Neural cell (in vitro differentiated cells): ENCODE results near the gene MT3.

Experiments
- CTCF ChIP-seq: fragments of 450-650 bp; IDR thresholded peaks from 2 replicates; pipeline ENCODE4 v1.5.1; 2014; ENCODE audit warnings: antibody characterized with exemption, mild to moderate bottlenecking, moderate library complexity; ENCODE audit not compliant: poor library complexity, severe bottlenecking
- EP300 ChIP-seq: fragments of 450-650 bp; conservative IDR thresholded peaks from 2 replicates; pipeline ENCODE4 v1.6.1; 2014; ENCODE audit warnings: antibody characterized with exemption, mild to moderate bottlenecking, moderate library complexity; ENCODE audit not compliant: poor library complexity, severe bottlenecking
- MXI1 ChIP-seq: fragments of 450-650 bp; conservative IDR thresholded peaks from 2 replicates; pipeline ENCODE4 v1.6.1; 2014; ENCODE audit warnings: antibody characterized with exemption, mild to moderate bottlenecking; ENCODE audit not compliant: poor library complexity, severe bottlenecking
- POLR2AphosphoS5 ChIP-seq: IDR thresholded peaks from 2 replicates; pipeline ENCODE4 v1.6.1; 2012
- SMC3 ChIP-seq: fragments of 450-650 bp; conservative IDR thresholded peaks from 2 replicates; pipeline ENCODE4 v1.6.1; 2014; ENCODE audit warnings: antibody characterized with exemption, mild to moderate bottlenecking, moderate library complexity; ENCODE audit not compliant: poor library complexity

- TF ChIP-seq CTCF (no peak), MXI1 (no peak), POLR2AphosphoS5 (no peak), SMC3 (no peak), EP300 (no peak)
Measured at GRCh38 chr16:56577300-56577625, 12.1 kb upstream of the MT3 start.
